LNCaP clone FGC (cell line): Measurements from ENCODE around the gene RFC2.

Experiments used
- DNase-seq: peaks from one replicate; pipeline ENCODE4 v3.0.0-alpha.2; 2011; ENCODE audit warnings: low read depth
- H3K4me3 ChIP-seq: 2 replicates; pipeline ENCODE4 v1.5.1; 2011; ENCODE audit warnings: mild to moderate bottlenecking, low read depth, low read length, control low read depth
- CTCF ChIP-seq: IDR thresholded peaks from 2 replicates; pipeline ENCODE4 v1.5.1; 2012; ENCODE audit warnings: mild to moderate bottlenecking; ENCODE audit not compliant: control insufficient read depth, insufficient read depth; ENCODE audit errors: extremely low read depth

Gene RFC2

DNA sequence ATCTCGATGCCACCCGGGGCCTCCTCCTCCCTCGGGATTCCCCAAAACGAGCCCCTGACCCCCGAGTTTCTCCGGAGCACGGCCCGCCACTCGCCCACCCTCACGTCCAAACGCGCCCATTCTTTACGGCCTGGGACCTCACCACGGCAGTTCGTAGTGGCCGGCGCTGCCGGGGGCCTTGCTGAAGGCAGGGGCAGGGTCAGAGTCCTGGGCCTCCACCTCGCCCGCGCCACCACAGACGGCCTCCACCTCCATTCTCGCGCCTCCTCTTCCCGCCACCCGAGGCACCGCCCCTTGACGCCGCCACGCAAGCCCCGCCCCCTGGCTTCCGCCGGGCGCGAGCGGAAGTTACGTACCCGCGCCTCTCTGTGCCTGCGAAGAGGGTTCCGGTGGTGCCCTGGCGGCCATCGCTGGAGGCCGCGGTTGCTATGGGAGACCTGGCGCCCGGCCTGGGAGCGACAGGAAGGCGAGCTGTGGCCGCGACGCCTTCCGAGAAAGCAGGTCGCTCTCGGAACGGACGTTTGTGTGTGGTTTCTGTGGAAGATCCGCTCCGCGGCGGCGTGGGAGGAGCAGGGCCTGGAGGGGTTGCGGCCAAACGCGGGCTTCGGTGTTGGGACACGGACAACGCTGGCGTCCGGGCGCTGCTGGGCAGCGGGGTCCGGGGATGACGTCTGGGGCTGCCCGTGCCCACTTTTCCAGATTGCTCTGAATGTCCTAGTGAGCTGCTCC, at the start of gene RFC2:
Gene RFC2, minus strand, starts transcription at position 271 of the 729 bp plus-strand sequence. Its CDS starts 16 bp downstream, at position 255.
- no peak for TF ChIP-seq CTCF
- DNase-seq: peak; percentile 92
- H3K4me3 ChIP-seq: peak within 1 kb of the TSS; percentile 89

- no peak overlapping the region for H3K4me3 ChIP-seq
- no peak for DNase-seq
- no peak for TF ChIP-seq CTCF
Observed at GRCh38 chr7:74302745-74303221, 48.6 kb upstream of the RFC2 start.

- no peak overlapping the region for H3K4me3 ChIP-seq
- TF ChIP-seq CTCF: no peak
- DNase-seq: no peak
Observed at GRCh38 chr7:74300926-74301325, 46.7 kb upstream of the RFC2 start.

DNA sequence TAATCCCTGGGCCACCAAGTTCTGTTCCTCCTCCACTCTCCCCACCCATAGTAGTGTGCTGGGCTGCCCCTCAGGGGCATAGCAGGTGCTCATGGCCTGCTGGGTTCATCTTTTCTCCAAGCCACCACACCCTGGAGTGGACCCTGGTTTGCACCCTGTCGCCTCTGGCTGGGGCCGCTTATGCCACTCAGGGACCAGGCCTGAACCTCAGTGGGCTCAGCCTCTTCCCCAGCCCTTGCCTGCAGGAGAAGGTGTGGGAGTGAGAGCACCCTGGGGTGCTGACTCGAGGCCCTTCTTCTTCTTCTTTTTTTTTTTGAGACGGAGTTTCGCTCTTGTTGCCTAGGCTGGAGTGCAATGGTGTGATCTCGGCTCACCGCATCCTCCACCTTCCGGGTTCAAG, 45.2 kb upstream of the RFC2 start:
- DNase-seq: no peak
- H3K4me3 ChIP-seq: no peak overlapping the region
- no peak for TF ChIP-seq CTCF

DNA sequence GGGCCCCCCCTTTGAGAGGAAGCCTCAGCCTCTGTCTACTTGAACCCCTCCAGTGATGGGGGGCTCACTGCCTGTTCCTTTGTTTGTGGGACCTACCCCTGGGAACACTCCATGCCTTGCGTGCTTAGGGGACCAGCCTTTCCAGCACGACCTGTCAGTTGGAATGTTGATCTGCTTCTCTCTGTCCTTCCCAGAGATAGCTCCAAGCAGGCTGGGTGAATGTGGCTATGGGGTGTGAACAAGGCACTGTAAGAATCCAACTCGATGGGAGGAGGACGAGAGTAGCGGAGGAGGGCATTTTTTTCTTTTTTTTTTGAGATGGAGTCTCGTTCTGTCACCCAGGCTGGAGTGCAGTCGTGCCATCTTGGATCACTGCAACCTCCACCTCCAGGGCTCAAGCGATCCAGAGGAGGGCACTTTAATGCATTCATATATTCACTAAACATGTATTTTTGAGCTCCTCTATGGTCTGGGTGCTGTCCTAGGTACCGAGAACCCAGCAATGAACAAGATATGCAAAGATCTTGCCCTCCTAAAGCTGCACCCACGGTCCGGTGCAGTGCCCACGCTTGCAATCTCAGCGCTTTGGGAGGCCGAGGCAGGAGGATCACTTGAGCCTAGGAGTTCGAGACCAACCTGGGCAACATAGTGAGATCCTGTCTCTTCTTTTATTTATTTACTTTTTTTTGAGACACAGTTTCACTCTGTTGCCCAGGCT, 43.5 kb upstream of the RFC2 start:
- DNase-seq: no peak

More for the DNA sequence above, 43.5 kb upstream of the RFC2 start:
- no peak for TF ChIP-seq CTCF
- no peak overlapping the region for H3K4me3 ChIP-seq
